Measurements from ENCODE around the gene CACNA1C.

GRCh38 chr12:2393996-2394395 is 341.2 kb downstream of the CACNA1C start:
- TF ChIP-seq POLR2A (IDR thresholded peaks at IDR 0.05) (no peak), CTCF (IDR thresholded peaks at IDR 0.05) (no peak)

Measured in tibial nerve (tissue), 3 donors.